Neutrophil (primary cell): ENCODE measurements around the gene LUZP1.

ENCODE experiments used
- H3K27ac ChIP-seq: fragments of 200-600 bp; sonication (generic); 2 replicates; pipeline ENCODE4 v1.5.1; 2016; ENCODE audit warnings: mild to moderate bottlenecking, moderate library complexity
- H3K27me3 ChIP-seq: fragments of 200-600 bp; sonication (generic); 2 replicates; pipeline ENCODE4 v1.6.0; 2016; ENCODE audit warnings: mild to moderate bottlenecking
- H3K36me3 ChIP-seq: fragments of 200-600 bp; sonication (generic); 2 replicates; pipeline ENCODE4 v1.5.1; 2017
- H3K4me1 ChIP-seq, 2 experiments: fragments of 200-600 bp in 1 of 2; sonication (generic) in 1 of 2; 1 replicate in 1 of 2; 2 replicates in 1 of 2; pipeline versions ENCODE4 v1.5.1 to v1.6.1; 2013 to 2016; ENCODE audit warnings: low read depth in 1 of 2, low read length in 1 of 2, mild to moderate bottlenecking in 1 of 2, moderate library complexity in 1 of 2; ENCODE audit not compliant: control insufficient read depth in 1 of 2, insufficient read depth in 1 of 2
- H3K4me3 ChIP-seq, 2 experiments: fragments of 200-600 bp in 1 of 2; sonication (generic) in 1 of 2; 1 replicate in 1 of 2; 2 replicates in 1 of 2; pipeline ENCODE4 v1.5.1; 2013 to 2016; ENCODE audit warnings: low read depth in 1 of 2, low read length in 1 of 2, mild to moderate bottlenecking in 1 of 2, moderate library complexity in 1 of 2
- H3K9me3 ChIP-seq: fragments of 200-600 bp; sonication (generic); 2 replicates; pipeline ENCODE4 v1.5.1; 2016
- TF ChIP-seq, protein P1 (sequence below): fragments of 200-600 bp; sonication (generic); IDR thresholded peaks from 2 replicates; pipeline ENCODE4 v1.5.1; 2016; ENCODE audit warnings: antibody characterized with exemption

Gene LUZP1

DNA sequence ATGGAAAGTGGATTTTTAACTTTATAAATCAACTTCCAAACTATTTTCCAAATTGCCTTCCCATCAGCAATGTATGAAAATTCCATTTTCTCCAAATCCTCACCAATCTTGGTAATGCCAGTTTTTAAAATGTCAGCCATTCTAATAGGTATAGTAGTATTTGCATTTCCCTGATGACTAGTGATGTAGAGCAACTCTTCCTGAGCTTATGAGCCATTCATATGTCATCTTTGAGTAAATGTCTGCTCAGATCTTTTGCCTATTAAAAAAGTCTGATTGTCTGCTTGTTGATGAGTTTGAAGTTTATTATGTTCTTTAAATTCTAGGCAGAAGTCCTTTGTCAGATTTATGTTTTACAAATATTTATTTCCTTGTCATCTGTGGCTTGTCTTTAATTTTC lies 94.6 kb downstream of the LUZP1 start:
- Histone ChIP-seq H3K4me3 (no peak overlapping the region), H3K27ac (no peak overlapping the region), H3K36me3 (peaks cover 50% of the 10 kb centered on the region), H3K4me1 (no peaks in the 10 kb centered on the region), H3K9me3 (no peaks in the 10 kb centered on the region), H3K27me3 (no peaks in the 10 kb centered on the region)
- TF ChIP-seq, protein P1, sequence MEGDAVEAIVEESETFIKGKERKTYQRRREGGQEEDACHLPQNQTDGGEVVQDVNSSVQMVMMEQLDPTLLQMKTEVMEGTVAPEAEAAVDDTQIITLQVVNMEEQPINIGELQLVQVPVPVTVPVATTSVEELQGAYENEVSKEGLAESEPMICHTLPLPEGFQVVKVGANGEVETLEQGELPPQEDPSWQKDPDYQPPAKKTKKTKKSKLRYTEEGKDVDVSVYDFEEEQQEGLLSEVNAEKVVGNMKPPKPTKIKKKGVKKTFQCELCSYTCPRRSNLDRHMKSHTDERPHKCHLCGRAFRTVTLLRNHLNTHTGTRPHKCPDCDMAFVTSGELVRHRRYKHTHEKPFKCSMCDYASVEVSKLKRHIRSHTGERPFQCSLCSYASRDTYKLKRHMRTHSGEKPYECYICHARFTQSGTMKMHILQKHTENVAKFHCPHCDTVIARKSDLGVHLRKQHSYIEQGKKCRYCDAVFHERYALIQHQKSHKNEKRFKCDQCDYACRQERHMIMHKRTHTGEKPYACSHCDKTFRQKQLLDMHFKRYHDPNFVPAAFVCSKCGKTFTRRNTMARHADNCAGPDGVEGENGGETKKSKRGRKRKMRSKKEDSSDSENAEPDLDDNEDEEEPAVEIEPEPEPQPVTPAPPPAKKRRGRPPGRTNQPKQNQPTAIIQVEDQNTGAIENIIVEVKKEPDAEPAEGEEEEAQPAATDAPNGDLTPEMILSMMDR = no peak

DNA sequence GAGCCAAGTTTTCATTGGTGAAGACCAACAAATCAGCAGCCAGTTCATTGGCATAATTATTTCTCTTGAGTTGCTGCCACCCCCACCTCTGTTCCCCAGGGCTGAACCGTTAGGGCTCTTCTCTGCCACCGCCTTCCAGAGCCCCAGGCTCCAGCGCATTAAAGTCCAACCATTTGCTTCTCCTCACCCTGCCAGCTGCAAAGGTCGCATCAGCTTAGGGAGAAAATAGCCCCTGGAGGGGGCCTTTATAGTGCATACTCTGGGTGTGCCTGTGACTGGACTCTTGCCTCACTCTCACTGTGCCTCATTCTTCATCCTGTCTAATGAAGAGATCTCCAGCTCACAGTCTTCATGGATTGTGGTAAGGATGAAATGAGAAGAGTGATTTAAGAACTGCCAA lies 99.0 kb downstream of the LUZP1 start:
- Histone ChIP-seq H3K27me3 (no peaks in the 10 kb centered on the region), H3K4me1 (no peaks in the 10 kb centered on the region), H3K27ac (no peak overlapping the region), H3K36me3 (peaks cover 45% of the 10 kb centered on the region), H3K4me3 (no peak overlapping the region), H3K9me3 (no peaks in the 10 kb centered on the region)
- TF ChIP-seq, protein P1 = no peak

DNA sequence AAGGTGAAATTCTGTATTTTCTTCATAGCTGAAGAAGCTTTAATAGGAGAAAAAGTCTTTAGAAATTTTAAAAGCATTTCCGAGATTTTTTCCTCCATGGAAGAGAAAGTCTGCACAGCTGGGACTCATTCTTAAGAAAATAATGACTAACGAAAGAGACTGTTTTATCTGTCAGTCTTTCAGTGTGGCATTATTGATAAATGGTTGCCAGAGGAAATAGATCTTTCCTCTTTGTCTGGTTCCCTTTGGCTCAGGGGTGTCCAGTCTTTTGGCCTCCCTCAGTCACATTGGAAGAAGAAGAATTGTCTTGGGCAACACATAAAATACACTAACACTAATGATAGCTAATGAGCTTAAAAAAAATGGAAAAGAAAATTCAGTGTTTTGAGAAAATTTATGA lies 99.5 kb downstream of the LUZP1 start:
- TF ChIP-seq, protein P1 = no peak
- Histone ChIP-seq H3K36me3 (peaks cover 49% of the 10 kb centered on the region), H3K27me3 (no peaks in the 10 kb centered on the region), H3K4me1 (no peaks in the 10 kb centered on the region), H3K9me3 (no peaks in the 10 kb centered on the region), H3K4me3 (no peak overlapping the region), H3K27ac (no peak overlapping the region)

DNA sequence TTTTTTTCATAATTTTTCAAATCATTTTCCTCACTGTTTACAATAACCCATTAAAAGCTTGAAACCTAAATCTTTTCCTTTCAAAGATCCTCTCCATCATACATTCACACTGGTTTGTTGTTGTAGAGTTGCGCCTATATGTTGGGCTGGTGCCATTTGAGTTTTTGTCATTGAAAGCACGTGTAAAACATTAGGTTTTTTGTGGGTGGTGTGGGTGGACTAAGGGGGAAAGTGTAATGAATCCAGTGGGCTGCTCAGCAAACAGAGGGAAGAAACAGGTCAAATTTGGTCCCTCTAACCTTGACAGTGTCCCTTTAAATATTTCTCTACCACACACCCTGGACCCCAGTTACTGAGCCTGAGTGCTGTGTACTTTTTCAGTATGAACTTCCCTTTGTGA lies 102.6 kb downstream of the LUZP1 start:
- TF ChIP-seq, protein P1 = no peak
- Histone ChIP-seq H3K27ac (no peak overlapping the region), H3K36me3 (peaks cover 39% of the 10 kb centered on the region), H3K4me3 (no peak overlapping the region), H3K27me3 (no peaks in the 10 kb centered on the region), H3K4me1 (no peaks in the 10 kb centered on the region), H3K9me3 (no peaks in the 10 kb centered on the region)

DNA sequence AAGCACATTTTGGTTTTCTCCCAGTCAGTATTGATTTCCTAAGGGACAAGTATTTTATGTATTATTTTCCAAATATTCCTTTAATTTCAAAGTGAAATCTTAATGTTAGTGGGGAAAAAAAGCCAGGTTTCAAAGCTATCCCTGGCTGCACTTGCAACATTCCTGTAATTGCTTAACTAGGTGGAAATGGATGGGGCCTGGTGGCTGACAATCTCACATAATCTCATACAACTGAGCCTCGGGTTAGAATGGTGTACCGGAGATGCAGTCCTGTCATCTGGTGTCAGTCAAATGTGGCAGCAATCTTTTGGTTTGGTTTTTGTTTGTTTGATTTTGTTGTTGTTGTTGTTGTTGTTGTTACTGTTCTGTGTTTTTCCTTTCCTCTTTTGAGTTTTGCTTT lies 103.3 kb downstream of the LUZP1 start:
- no peaks in the 10 kb centered on the region for H3K4me1 ChIP-seq
- no peaks in the 10 kb centered on the region for H3K27me3 ChIP-seq
- no peak overlapping the region for H3K27ac ChIP-seq
- TF ChIP-seq, protein P1 = no peak
- no peak overlapping the region for H3K4me3 ChIP-seq
- peaks cover 46% of the 10 kb centered on the region for H3K36me3 ChIP-seq
- H3K9me3 ChIP-seq = no peaks in the 10 kb centered on the region

DNA sequence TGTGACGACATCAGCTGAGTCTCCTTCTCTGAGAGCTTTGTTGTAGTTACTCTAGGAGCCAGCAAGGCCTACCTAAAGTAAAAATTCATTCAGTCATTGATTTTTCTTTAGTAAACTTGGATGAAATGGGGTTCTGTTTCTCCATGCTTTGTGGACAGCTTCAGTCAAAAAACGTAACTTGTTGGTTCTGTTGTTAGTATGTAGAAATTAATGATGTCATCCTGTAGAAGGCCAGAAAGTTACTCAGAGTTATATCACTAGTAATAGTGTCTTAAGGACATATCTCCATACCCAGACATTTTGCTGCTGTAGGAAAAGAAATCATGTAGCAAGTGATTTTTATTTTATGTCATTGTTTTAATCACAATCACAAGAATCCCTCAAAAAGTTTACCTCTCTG lies 106.4 kb downstream of the LUZP1 start:
- Histone ChIP-seq H3K4me1 (no peaks in the 10 kb centered on the region), H3K27me3 (no peaks in the 10 kb centered on the region), H3K36me3 (peaks cover 51% of the 10 kb centered on the region), H3K9me3 (no peaks in the 10 kb centered on the region), H3K27ac (no peak overlapping the region), H3K4me3 (no peak overlapping the region)
- TF ChIP-seq, protein P1 = no peak
